ENCODE results near the gene BMAL2. TPM values are rescaled to one million over a fixed set of nuclear protein-coding genes. Genes with fewer than 3 reads are reported as not detected.

BMAL2 gene
- total RNA-seq, 1 donor from 2014 or later = 7.9 TPM

DNA sequence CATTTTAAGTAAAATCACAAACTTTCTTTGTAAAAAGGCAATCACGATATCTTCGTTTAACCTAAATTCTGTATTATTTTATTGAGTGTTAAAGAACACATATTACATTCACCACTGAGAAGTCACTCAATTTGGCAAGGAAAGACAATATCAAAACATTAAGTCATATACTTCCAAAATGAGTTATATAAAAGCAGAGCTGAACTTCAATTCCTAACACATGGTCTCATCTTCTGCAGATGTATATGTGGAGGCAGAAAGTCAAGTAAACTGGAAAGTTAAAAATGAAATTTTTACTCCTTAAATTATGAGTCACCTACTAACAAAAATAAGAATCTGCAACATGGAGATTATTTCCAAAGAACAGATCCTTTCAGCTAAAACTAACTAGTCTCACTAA lies 28.7 kb downstream of the BMAL2 start:
- H3K27ac Mint-ChIP-seq (ENCODE audit: unreplicated experiment) = no peak overlapping the region
- no peaks in the 10 kb centered on the region for H3K4me1 Mint-ChIP-seq (ENCODE audit: unreplicated experiment)
- H3K4me3 Mint-ChIP-seq (ENCODE audit: unreplicated experiment) = no peak overlapping the region
- H3K27me3 Mint-ChIP-seq (ENCODE audit: unreplicated experiment) = no peaks in the 10 kb centered on the region
- no peaks in the 10 kb centered on the region for H3K36me3 Mint-ChIP-seq (ENCODE audit: low read depth, unreplicated experiment)
- no peak for TF ChIP-seq CTCF (IDR thresholded peaks at IDR 0.05; ENCODE audit: unreplicated experiment)
- no peak for DNase-seq (ENCODE audit: low spot score)
- no peaks in the 10 kb centered on the region for H3K9me3 Mint-ChIP-seq (ENCODE audit: unreplicated experiment)

- no peaks in the 10 kb centered on the region for H3K4me1 Mint-ChIP-seq (ENCODE audit: unreplicated experiment)
- peaks cover 3% of the 10 kb centered on the region for H3K27me3 Mint-ChIP-seq (ENCODE audit: unreplicated experiment)
- peaks cover 7% of the 10 kb centered on the region for H3K36me3 Mint-ChIP-seq (ENCODE audit: low read depth, unreplicated experiment)
- no peak for DNase-seq (ENCODE audit: low spot score)
- H3K4me3 Mint-ChIP-seq (ENCODE audit: unreplicated experiment) = no peak overlapping the region
- TF ChIP-seq CTCF (IDR thresholded peaks at IDR 0.05; ENCODE audit: unreplicated experiment) = no peak
- H3K9me3 Mint-ChIP-seq (ENCODE audit: unreplicated experiment) = no peaks in the 10 kb centered on the region
- no peak overlapping the region for H3K27ac Mint-ChIP-seq (ENCODE audit: unreplicated experiment)
Measured at GRCh38 chr12:27366621-27367020, 34.0 kb downstream of the BMAL2 start.

GRCh38 chr12:27367078-27367477 lies 34.4 kb downstream of the BMAL2 start:
- no peaks in the 10 kb centered on the region for H3K4me1 Mint-ChIP-seq (ENCODE audit: unreplicated experiment)
- peaks cover 7% of the 10 kb centered on the region for H3K36me3 Mint-ChIP-seq (ENCODE audit: low read depth, unreplicated experiment)
- no peak overlapping the region for H3K27ac Mint-ChIP-seq (ENCODE audit: unreplicated experiment)
- DNase-seq (ENCODE audit: low spot score) = no peak
- peaks cover 3% of the 10 kb centered on the region for H3K27me3 Mint-ChIP-seq (ENCODE audit: unreplicated experiment)
- H3K4me3 Mint-ChIP-seq (ENCODE audit: unreplicated experiment) = no peak overlapping the region
- TF ChIP-seq CTCF (IDR thresholded peaks at IDR 0.05; ENCODE audit: unreplicated experiment) = no peak
- no peaks in the 10 kb centered on the region for H3K9me3 Mint-ChIP-seq (ENCODE audit: unreplicated experiment)

DNA sequence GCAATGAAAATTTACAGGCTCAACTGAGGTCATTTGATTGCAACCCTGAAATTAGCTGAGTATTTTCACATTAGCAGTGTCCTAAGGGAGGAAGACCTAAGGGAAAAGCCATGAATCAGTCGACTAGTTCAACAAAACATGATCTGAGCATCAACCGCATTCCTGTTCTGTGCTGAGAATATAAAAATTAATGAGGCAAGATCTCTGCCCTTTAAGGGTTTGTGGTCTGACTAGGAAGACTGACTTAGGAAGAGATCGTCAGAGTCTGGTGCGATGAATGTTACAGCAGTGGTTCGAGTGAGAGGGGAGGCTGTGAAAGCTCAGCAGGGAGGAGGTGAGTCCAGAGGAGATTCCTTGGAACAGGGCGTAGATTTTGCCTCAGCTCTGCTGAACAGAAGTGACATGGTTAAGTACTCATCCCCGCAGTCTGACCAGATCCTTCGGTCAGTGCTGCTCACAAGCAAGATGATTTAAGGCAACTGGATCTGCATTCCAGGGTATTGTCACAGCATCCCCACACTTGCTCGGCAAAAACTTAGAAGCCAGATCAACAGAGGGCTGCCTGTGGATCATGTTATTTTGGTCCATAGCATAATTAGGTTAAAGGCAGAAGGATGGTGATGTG lies 49.6 kb downstream of the BMAL2 start:
- H3K4me1 Mint-ChIP-seq (ENCODE audit: unreplicated experiment) = no peaks in the 10 kb centered on the region

More for the DNA sequence above, 49.6 kb downstream of the BMAL2 start:
- no peaks in the 10 kb centered on the region for H3K36me3 Mint-ChIP-seq (ENCODE audit: low read depth, unreplicated experiment)
- peaks cover 2% of the 10 kb centered on the region for H3K27me3 Mint-ChIP-seq (ENCODE audit: unreplicated experiment)
- no peaks in the 10 kb centered on the region for H3K9me3 Mint-ChIP-seq (ENCODE audit: unreplicated experiment)
- no peak for TF ChIP-seq CTCF (IDR thresholded peaks at IDR 0.05; ENCODE audit: unreplicated experiment)
- DNase-seq (ENCODE audit: low spot score) = no peak
- no peak overlapping the region for H3K4me3 Mint-ChIP-seq (ENCODE audit: unreplicated experiment)
- no peak overlapping the region for H3K27ac Mint-ChIP-seq (ENCODE audit: unreplicated experiment)

Other genes with a start within 250 kb of the BMAL2 start
- 30.8 TPM for gene STK38L, start 88.5 kb upstream of the BMAL2 start, total RNA-seq (ENCODE audit: unreplicated experiment)
- 0.46 TPM for gene SMCO2, start 113.9 kb downstream of the BMAL2 start, total RNA-seq (ENCODE audit: unreplicated experiment)
- gene PPFIBP1, start 191.4 kb downstream of the BMAL2 start, total RNA-seq (ENCODE audit: unreplicated experiment) = 184 TPM

Data from endothelial cell (in vitro differentiated cells).